GM21381 (cell line): Measurements from ENCODE around the gene METTL1.
"Not testable (repeated sequence)": the region's sequence is repeated elsewhere in the genome, so short reads cannot be mapped to it uniquely, and the experiment has no call there.

Experiments
- ATAC-seq: cut with Tn5 transposase; IDR thresholded peaks from one replicate; pipeline ENCODE4 v1.9.1; 2021; ENCODE audit warnings: mild to moderate bottlenecking, moderate library complexity; ENCODE audit not compliant: unreplicated experiment

The METTL1 gene

DNA sequence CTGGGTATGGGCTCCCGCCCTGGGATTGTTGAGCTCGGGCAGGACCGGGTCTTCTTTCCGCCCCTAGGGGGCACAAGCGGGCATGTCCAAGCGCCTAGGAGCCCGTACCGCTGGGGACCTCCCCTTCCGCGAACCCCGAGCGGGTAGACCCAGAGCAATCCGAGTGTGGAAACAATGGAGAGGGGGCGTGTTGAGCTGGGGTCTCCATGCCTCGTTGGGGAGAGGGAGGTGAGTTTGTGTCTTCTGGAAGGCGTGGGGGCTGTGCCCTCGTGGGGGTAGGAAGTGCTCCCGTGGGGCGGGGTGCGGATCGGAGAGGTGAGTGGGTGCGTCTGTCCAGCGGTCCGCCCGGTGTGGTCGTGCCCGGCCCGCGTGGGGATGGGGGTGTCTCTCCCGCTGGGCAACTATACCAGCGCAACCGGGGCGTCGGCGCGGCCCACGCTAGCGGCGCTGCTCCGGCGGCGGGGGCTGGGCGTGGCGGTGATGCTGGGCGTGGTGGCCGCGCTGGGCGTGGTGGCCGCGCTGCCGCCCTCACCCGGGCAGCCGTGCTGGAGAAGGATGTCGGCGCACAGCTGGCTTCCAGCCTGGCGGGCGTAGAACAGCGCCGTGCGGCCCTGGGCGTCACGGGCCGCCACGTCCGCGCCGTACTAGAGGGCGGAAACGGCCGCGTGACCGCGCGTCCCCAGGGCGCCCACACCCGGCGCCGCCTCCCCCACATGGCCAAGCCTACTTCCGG lies 45.6 kb downstream of the METTL1 start:
- ATAC-seq, result no peak

DNA sequence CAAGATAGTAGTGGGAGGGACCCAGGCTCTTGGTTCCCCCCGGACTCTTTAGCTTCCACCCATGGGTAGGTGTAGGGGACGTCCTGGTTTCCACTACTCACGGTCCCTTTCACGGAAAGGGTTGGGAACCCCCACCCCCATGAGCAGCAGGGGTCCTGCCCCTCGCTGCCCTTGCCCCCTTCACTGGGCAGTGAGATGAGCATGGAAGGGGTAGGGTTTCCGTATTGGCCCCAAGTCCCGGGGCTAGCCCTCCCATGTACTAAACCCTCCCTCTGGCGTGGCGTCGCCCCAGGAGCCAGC lies 46.1 kb downstream of the METTL1 start:
- ATAC-seq, result no peak

DNA sequence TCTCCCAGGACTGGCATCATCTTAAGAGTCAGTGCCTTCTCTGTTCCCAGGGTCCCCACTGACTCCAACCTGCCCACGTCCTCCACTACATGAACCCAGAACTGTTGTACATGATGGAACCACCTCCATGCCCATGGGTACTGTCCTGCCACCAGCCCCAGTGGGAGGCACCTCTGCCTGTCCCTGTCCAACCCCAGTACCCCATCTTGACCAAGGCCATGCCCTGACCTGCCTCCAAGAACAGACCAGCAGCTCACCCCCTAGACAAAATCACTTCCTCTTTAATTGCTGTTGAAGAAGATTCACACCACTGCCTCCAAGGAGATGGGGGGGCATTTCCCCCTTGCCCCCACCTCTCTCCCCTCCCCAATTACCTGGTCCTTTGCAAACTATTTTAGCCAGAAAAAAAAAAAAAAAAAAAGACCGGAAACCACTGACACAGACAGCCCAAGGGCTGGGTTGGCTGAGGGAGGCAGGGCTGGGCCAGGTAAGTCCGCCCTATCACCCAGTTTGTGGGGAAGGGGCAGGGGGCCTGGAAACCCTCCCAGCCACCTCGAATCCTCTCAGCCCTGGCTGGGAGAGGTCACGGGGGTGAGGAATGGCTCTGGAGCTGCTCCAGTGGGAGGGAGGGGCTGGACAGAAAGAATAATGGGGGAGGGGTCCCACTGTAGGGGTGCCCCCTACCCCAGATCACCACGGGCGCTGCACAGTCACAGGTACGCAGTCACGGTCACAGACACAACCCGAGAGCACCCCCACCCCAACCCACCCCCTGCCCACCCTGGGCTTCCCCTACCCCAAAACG lies 46.8 kb downstream of the METTL1 start:
- no peak for ATAC-seq

DNA sequence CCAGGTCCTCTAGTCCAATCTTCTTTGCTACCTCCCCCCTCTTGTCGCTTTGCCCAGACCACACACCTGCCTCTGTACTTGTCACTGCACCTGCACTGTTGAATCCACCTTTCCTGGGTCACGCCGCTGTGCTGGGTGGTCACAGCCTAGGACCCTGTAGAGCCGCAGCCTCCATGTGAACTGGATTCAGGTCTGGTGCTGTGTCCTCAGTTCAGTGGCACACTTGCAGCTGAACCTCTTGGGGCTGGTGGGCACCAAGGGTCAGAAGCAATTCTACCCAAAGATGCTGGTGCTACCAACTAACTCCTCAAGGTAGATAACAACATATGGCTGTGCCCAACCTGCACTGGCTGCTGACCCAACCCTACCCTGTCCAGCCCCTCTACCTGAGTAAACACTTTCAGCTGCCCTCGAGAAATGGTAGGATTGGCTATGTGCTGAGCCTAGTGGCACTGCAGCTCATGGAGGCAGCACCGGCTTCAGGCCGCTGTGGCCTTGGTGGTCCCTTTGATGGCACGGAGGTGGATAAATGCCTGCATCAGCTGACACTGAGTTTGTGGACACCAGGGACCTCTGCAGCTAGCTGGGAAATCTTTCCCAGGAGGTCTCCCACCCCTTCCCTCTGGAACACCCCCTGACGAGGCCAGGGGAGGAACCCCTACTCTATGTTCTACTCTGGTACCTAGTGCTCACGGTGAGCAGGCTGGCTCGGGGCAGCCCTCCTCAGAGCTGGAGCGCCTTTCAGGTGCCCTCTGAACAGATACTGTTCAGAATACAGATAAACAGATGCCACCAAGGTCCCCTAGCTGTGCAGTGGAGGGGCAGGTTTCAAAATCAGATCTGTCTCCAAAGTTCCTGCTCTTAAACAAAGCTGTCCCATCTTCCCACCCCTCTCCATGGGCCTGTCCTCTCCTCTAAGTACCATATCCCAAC lies 47.6 kb downstream of the METTL1 start:
- ATAC-seq, result no peak

DNA sequence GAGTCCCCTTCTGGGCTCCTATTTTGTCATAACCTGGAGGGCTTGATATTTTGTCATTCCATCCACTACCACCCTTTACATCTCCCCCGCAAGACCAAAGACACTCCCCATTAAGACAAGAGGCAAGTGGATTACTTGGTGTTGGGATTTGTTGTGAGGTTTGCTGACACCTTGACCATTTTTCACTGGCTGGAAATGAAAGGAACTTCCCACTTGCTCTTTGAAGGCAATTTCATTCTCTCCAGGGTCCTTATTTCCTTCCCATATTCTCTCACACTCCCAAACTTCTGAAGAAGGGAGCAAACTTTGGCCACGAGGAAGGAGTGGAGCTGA lies 48.3 kb downstream of the METTL1 start:
- ATAC-seq, result no peak

DNA sequence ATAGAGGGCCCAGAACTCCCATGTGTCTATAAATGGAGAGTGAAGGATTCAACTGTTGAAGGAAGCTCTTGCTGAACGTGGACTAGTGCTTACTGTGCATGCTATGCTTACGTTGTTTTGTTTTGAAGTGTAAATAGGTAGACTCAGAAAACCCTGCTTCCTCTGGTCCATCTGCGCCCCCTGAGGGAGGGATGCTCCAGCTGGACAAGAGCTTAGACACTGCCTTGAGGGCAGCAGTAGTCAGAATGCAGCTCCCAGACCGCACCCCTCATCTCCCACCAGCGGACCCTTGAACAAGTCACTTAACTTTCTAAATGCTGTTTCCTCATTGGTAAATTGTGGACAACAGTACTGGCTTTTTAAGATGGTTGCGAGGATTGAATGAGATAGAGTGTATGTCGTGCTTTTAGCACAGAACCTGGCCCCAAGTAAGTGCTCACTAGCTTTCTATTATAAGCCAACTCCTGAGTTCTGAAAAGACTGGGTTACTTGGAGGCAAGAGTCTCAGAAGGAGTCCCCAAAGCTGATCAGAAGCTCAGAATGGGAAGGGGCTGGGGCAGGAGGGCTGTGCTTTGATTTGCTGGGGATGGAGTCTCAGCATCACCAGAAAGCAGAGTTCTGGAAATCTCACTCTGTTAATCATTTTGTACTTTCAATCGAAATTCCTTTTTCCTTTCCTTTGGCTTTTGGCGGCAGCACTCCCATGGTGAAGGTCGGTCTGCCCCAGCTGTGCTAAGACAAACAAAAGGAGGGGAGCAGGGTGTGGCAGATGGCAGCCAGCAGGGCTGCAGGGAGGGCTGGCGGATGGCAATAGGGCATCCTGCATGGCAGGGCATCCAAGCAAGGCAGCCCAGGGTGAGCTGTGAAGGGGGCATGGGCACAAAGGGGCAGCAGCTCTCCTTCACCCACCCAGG lies 48.9 kb downstream of the METTL1 start:
- no peak for ATAC-seq

DNA sequence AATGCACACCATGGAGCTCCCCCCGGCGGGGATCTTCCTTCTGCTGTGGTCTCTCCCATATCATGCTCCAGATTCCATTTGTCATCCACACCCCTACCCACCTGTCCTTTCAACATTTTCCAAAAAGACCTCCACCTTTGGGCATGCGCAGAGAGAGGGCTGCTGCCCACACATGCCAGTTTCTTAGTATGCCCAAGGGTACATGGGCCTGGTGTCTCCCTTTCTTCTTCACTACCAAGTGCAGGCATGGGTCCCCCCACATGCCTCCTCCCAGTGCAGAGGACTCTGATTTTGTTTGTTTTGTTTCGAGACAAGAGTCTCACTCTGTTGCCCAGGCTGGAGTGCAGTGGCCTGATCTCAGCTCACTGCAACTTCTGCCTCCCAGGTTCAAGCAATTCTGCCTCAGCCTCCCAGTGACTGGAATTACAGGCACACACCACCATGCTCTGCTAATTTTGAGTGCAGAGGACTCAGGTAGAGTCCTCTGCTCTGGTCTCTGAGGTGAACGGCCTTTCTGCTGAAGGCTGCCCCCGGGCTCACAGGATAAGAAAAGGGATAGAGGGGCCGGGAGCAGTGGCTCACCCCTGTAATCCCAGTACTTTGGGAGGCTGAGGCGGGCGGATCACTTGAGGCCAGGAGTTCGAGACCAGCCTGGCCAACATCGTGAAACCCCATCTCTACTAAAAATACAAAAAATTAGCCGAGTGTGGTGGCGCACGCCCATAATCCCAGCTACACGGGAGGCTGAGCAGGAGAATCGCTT lies 49.9 kb downstream of the METTL1 start:
- ATAC-seq, result not testable (repeated sequence)

DNA sequence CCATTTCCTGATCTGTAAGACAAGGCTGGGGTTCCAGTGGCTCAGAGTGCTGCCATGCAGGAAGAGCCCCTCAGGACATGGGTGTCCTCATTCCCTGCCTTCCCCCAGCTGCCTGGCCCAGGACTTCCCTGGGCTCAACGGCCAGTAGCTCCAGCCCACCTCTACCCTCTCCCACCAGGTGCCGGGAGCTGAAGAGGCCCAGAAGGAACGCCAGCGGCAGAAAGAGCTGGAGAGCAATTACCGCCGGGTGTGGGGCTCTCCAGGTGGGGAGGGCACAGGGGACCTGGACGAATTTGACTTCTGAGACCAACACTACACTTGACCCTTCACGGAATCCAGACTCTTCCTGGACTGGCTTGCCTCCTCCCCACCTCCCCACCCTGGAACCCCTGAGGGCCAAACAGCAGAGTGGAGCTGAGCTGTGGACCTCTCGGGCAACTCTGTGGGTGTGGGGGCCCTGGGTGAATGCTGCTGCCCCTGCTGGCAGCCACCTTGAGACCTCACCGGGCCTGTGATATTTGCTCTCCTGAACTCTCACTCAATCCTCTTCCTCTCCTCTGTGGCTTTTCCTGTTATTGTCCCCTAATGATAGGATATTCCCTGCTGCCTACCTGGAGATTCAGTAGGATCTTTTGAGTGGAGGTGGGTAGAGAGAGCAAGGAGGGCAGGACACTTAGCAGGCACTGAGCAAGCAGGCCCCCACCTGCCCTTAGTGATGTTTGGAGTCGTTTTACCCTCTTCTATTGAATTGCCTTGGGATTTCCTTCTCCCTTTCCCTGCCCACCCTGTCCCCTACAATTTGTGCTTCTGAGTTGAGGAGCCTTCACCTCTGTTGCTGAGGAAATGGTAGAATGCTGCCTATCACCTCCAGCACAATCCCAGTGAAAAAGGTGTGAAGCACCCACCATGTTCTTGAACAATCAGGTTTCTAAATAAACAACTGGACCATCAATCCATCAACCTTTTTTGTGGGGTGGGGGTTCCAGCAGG lies 51.0 kb downstream of the METTL1 start:
- no peak for ATAC-seq

DNA sequence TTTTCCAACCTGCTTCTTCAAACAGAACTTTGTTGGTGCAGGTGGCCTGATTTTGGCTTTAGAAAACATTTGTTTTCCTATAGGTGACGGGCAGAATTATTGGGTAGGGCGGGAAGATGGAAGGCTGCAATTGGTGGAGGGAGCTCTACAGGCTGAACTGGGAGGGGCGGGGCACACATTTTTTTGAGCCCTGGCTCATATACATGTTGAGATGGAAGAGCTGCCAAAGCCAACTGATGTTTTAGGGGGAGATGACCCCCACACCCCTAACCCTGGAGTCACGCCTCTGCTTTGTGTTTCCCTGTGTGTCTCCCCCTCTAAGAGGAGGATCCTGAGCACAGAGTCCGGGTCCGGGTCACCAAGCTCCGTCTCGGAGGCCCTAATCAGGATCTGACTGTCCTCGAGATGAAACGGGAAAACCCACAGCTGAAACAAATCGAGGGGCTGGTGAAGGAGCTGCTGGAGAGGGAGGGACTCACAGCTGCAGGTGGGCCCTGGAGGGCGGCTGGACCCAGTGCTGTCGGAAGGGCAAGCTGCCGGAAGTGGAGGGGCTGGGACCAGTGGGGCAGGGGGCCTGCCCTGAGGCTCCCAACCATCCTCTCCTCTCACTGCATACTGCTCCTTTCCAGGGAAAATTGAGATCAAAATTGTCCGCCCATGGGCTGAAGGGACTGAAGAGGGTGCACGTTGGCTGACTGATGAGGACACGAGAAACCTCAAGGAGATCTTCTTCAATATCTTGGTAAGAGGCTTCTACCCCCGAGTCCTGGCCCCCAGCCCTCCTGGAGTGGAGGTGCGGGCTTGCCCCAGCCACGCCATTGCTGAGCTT lies 51.9 kb downstream of the METTL1 start:
- ATAC-seq, result no peak

DNA sequence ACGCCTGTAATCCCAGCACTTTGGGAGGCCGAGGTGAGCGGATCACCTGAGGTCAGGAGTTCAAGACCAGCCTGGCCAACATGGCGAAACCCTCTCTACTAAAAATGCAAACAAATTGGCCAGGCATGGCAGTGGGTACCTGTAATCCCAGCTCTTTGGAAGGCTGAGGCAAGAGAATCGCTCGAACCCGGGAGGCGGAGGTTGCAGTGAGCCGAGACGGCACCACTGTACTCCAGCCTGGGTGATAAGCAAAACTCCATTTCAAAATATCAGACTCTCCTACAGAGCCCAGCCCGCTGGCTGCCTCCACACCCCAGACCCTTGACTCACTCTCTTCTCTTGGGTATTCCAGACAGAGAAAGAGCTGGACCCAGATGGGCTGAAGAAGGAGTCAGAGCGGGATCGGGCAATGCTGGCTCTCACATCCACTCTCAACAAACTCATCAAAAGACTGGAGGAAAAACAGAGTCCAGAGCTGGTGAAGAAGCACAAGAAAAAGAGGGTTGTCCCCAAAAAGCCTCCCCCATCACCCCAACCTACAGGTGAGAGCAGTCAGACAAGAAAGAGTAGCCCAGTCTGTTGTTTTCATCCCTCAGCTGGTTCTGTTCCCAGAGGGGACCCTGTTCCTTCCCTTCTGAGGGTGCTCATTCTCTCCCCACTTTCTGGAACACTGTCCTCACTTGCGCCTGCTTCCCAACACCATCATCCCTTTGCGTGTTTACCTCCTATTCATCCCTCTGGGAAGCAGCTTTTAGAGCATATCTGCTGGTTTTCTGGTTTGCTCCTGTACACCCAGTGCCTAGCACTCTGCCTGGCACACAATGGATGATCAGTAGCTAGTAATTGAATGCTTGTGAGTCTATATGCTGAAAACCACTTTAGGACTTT lies 53.0 kb downstream of the METTL1 start:
- ATAC-seq, result no peak
